Mesendoderm (in vitro differentiated cells): Measurements from ENCODE around the gene GGT5.

ENCODE experiments used
- DNase-seq: peaks from one replicate; pipeline ENCODE4 v3.0.0; 2013
- H2AK5ac ChIP-seq: 2 replicates; pipeline ENCODE4 v1.6.1; 2013; ENCODE audit warnings: low read length, inconsistent platforms
- H2BK120ac ChIP-seq: 2 replicates; pipeline ENCODE4 v1.6.1; 2013; ENCODE audit warnings: low read depth, mild to moderate bottlenecking, low read length, moderate library complexity, mixed read lengths
- H2BK15ac ChIP-seq: replicated peaks from 2 replicates; pipeline ENCODE4 v1.6.1; 2013; ENCODE audit warnings: low read depth, mild to moderate bottlenecking, moderate library complexity
- H2BK5ac ChIP-seq: 2 replicates; pipeline ENCODE4 v1.6.1; 2013; ENCODE audit warnings: low read length, inconsistent platforms
- H3K18ac ChIP-seq: 2 replicates; pipeline ENCODE4 v1.6.1; 2013; ENCODE audit warnings: mild to moderate bottlenecking, low read length, mixed read lengths
- H3K23ac ChIP-seq: one replicate; pipeline ENCODE4 v1.6.1; 2013; ENCODE audit warnings: low read length
- H3K27ac ChIP-seq: 2 replicates; pipeline ENCODE4 v1.5.1; 2013; ENCODE audit warnings: low read depth, mild to moderate bottlenecking, inconsistent platforms, low read length, moderate library complexity
- H3K27me3 ChIP-seq: 2 replicates; pipeline ENCODE4 v1.6.1; 2013; ENCODE audit warnings: low read length, control low read depth, mild to moderate bottlenecking, inconsistent platforms; ENCODE audit not compliant: insufficient read depth, poor library complexity
- H3K36me3 ChIP-seq: 2 replicates; pipeline ENCODE4 v1.6.1; 2013; ENCODE audit warnings: low read length, inconsistent platforms; ENCODE audit not compliant: control insufficient read depth, insufficient read depth
- H3K4ac ChIP-seq: one replicate; pipeline ENCODE4 v1.6.1; 2013; ENCODE audit warnings: low read depth, mild to moderate bottlenecking, low read length, moderate library complexity
- H3K4me1 ChIP-seq: 2 replicates; pipeline ENCODE4 v1.6.1; 2013; ENCODE audit warnings: low read depth, low read length, inconsistent platforms; ENCODE audit not compliant: control insufficient read depth
- H3K4me2 ChIP-seq: 2 replicates; pipeline ENCODE4 v1.6.1; 2013; ENCODE audit warnings: low read length
- H3K4me3 ChIP-seq: 2 replicates; pipeline ENCODE4 v1.5.1; 2013; ENCODE audit warnings: mild to moderate bottlenecking, low read length
- H3K56ac ChIP-seq: one replicate; pipeline ENCODE4 v1.6.1; 2013; ENCODE audit warnings: low read length
- H3K79me1 ChIP-seq: 2 replicates; pipeline ENCODE4 v1.6.1; 2013; ENCODE audit warnings: low read length, inconsistent platforms
- H3K79me2 ChIP-seq: 2 replicates; pipeline ENCODE4 v1.6.1; 2013; ENCODE audit warnings: mild to moderate bottlenecking, low read length; ENCODE audit not compliant: control insufficient read depth, insufficient read depth
- H3K9ac ChIP-seq: 2 replicates; pipeline ENCODE4 v1.6.1; 2013; ENCODE audit warnings: low read length, inconsistent platforms
- H4K5ac ChIP-seq: one replicate; pipeline ENCODE4 v1.6.1; 2013; ENCODE audit warnings: low read length
- H4K8ac ChIP-seq: one replicate; pipeline ENCODE4 v1.6.1; 2013; ENCODE audit warnings: low read depth, mild to moderate bottlenecking, control low read depth, low read length, moderate library complexity
- whole genome bisulfite sequencing: extraction: QIAGEN DNeasy Blood & Tissue Kit; methylation state at CpG from one replicate; pipeline ENCODE4 v1.1.7; 2013; ENCODE audit warnings: low lambda C conversion rate, missing lambda C conversion rate; ENCODE audit not compliant: insufficient coverage; ENCODE audit errors: extremely low coverage; 5-methylcytosine and 5-hydroxymethylcytosine counted together

The GGT5 gene

GRCh38 chr22:24231706-24232105, 13.2 kb downstream of the GGT5 start:
- H3K9ac ChIP-seq: no peak overlapping the region
- no peak overlapping the region for H3K23ac ChIP-seq
- H2BK120ac ChIP-seq: no peak overlapping the region
- no peaks in the 10 kb centered on the region for H3K36me3 ChIP-seq
- DNase-seq: no peak
- no peak overlapping the region for H4K8ac ChIP-seq
- H3K79me2 ChIP-seq: no peaks in the 10 kb centered on the region
- H3K27ac ChIP-seq: no peak overlapping the region
- H2BK15ac ChIP-seq: no peak overlapping the region
- H2BK5ac ChIP-seq: no peak overlapping the region
- H3K79me1 ChIP-seq: no peaks in the 10 kb centered on the region
- H2AK5ac ChIP-seq: no peak overlapping the region
- no CpG with 5 or more reads among the region's 9 CpGs for WGBS
- no peaks in the 10 kb centered on the region for H3K4me1 ChIP-seq
- H3K4me3 ChIP-seq: no peak overlapping the region
- H3K56ac ChIP-seq: no peak overlapping the region
- H4K5ac ChIP-seq: no peak overlapping the region
- no peak overlapping the region for H3K4ac ChIP-seq
- no peak overlapping the region for H3K18ac ChIP-seq
- no peak overlapping the region for H3K4me2 ChIP-seq
- H3K27me3 ChIP-seq: no peaks in the 10 kb centered on the region

- H3K4me1 ChIP-seq: no peaks in the 10 kb centered on the region
- H3K36me3 ChIP-seq: no peaks in the 10 kb centered on the region
- H3K27me3 ChIP-seq: no peaks in the 10 kb centered on the region
- H3K79me1 ChIP-seq: no peaks in the 10 kb centered on the region
- no peak overlapping the region for H2BK5ac ChIP-seq
- H3K4me2 ChIP-seq: no peak overlapping the region
- H3K56ac ChIP-seq: peak overlapping the region; percentile 78
- H3K18ac ChIP-seq: no peak overlapping the region
- WGBS: no CpG with 5 or more reads among the region's 18 CpGs
- H3K79me2 ChIP-seq: no peaks in the 10 kb centered on the region
- no peak overlapping the region for H3K27ac ChIP-seq
- peak; percentile 70 for DNase-seq
- no peak overlapping the region for H3K9ac ChIP-seq
- H4K8ac ChIP-seq: no peak overlapping the region
- H2BK15ac ChIP-seq: no peak overlapping the region
- no peak overlapping the region for H4K5ac ChIP-seq
- H3K4me3 ChIP-seq: no peak overlapping the region
- no peak overlapping the region for H2BK120ac ChIP-seq
- no peak overlapping the region for H2AK5ac ChIP-seq
- no peak overlapping the region for H3K4ac ChIP-seq
- H3K23ac ChIP-seq: no peak overlapping the region
These were observed 13.8 kb downstream of the GGT5 start for GRCh38 chr22:24230911-24231656.

- Histone ChIP-seq H3K23ac (no peak overlapping the region), H2BK15ac (no peak overlapping the region), H3K18ac (no peak overlapping the region), H3K4me1 (no peaks in the 10 kb centered on the region), H3K4me3 (no peak overlapping the region), H2BK120ac (no peak overlapping the region), H3K56ac (no peak overlapping the region), H4K5ac (no peak overlapping the region), H3K79me2 (no peaks in the 10 kb centered on the region), H3K27ac (no peak overlapping the region), H3K4ac (no peak overlapping the region), H3K4me2 (no peak overlapping the region), H3K36me3 (no peaks in the 10 kb centered on the region), H3K79me1 (no peaks in the 10 kb centered on the region), H3K27me3 (no peaks in the 10 kb centered on the region), H2BK5ac (no peak overlapping the region), H3K9ac (no peak overlapping the region), H4K8ac (no peak overlapping the region), H2AK5ac (no peak overlapping the region)
- no CpG with 5 or more reads among the region's 14 CpGs for WGBS
- DNase-seq: no peak
These were observed 18.9 kb downstream of the GGT5 start for GRCh38 chr22:24225951-24226350.

GRCh38 chr22:24225044-24225601, 19.8 kb downstream of the GGT5 start:
- H3K4me1 ChIP-seq: no peaks in the 10 kb centered on the region
- no peak overlapping the region for H3K18ac ChIP-seq
- H3K4me3 ChIP-seq: no peak overlapping the region
- H3K36me3 ChIP-seq: no peaks in the 10 kb centered on the region
- no peak overlapping the region for H4K5ac ChIP-seq
- no peak overlapping the region for H2AK5ac ChIP-seq
- no peak overlapping the region for H2BK120ac ChIP-seq
- no peak overlapping the region for H3K23ac ChIP-seq
- no peaks in the 10 kb centered on the region for H3K27me3 ChIP-seq
- H2BK5ac ChIP-seq: no peak overlapping the region
- no peak overlapping the region for H2BK15ac ChIP-seq
- no peak for DNase-seq
- no peak overlapping the region for H3K4ac ChIP-seq
- no CpG with 5 or more reads among the region's 14 CpGs for WGBS
- H3K79me1 ChIP-seq: no peaks in the 10 kb centered on the region
- H3K27ac ChIP-seq: no peak overlapping the region
- no peak overlapping the region for H3K4me2 ChIP-seq
- H4K8ac ChIP-seq: no peak overlapping the region
- no peak overlapping the region for H3K56ac ChIP-seq
- H3K79me2 ChIP-seq: no peaks in the 10 kb centered on the region
- H3K9ac ChIP-seq: no peak overlapping the region

- WGBS: no CpG with 5 or more reads among the region's 1 CpG
- no peak overlapping the region for H3K4me2 ChIP-seq
These were observed 20.4 kb downstream of the GGT5 start for GRCh38 chr22:24224468-24224867.

GRCh38 chr22:24219750-24220149, 25.1 kb downstream of the GGT5 start:
- no peak for DNase-seq
- H3K27ac ChIP-seq: no peak overlapping the region
- no peaks in the 10 kb centered on the region for H3K79me2 ChIP-seq
- H3K4me3 ChIP-seq: no peak overlapping the region
- H4K5ac ChIP-seq: no peak overlapping the region
- H2BK120ac ChIP-seq: no peak overlapping the region
- H2BK5ac ChIP-seq: no peak overlapping the region
- no peak overlapping the region for H2BK15ac ChIP-seq
- no peak overlapping the region for H3K23ac ChIP-seq
- no peak overlapping the region for H3K56ac ChIP-seq
- no peak overlapping the region for H3K18ac ChIP-seq
- H3K27me3 ChIP-seq: no peaks in the 10 kb centered on the region
- no peaks in the 10 kb centered on the region for H3K36me3 ChIP-seq
- no peaks in the 10 kb centered on the region for H3K79me1 ChIP-seq
- no peak overlapping the region for H3K4ac ChIP-seq
- no CpG with 5 or more reads among the region's 9 CpGs for WGBS
- no peaks in the 10 kb centered on the region for H3K4me1 ChIP-seq
- no peak overlapping the region for H3K4me2 ChIP-seq
- no peak overlapping the region for H3K9ac ChIP-seq
- H2AK5ac ChIP-seq: no peak overlapping the region
- no peak overlapping the region for H4K8ac ChIP-seq

More at GRCh38 chr22:24224468-24224867, 20.4 kb downstream of the GGT5 start:
- Histone ChIP-seq H3K4ac (no peak overlapping the region), H3K56ac (no peak overlapping the region), H2BK120ac (no peak overlapping the region), H3K27me3 (no peaks in the 10 kb centered on the region), H3K4me3 (no peak overlapping the region), H3K18ac (no peak overlapping the region), H3K27ac (no peak overlapping the region), H2BK5ac (no peak overlapping the region), H2BK15ac (no peak overlapping the region), H3K23ac (no peak overlapping the region), H2AK5ac (no peak overlapping the region), H4K8ac (no peak overlapping the region), H3K79me2 (no peaks in the 10 kb centered on the region), H3K79me1 (no peaks in the 10 kb centered on the region), H3K4me1 (no peaks in the 10 kb centered on the region), H3K9ac (no peak overlapping the region), H4K5ac (no peak overlapping the region), H3K36me3 (no peaks in the 10 kb centered on the region)
- DNase-seq: no peak
